Heart right ventricle (tissue), 16 donors: Measurements from ENCODE around the gene POLR1C. TPM values are rescaled to one million over a fixed set of nuclear protein-coding genes. Genes with fewer than 3 reads are reported as not detected.

Source experiments
- ATAC-seq, 8 donors: fragments of 200-7000 bp; cut with Tn5 transposase; one replicate each; pipeline ENCODE4 v1.9.1; 2020; ENCODE audit warnings: mild to moderate bottlenecking in 8 of 8, moderate library complexity in 8 of 8, moderate number of reproducible peaks in 1 of 8
- DNase-seq, 2 donors: peaks; one replicate each; pipeline ENCODE4 v3.0.0-alpha.2; 2020
- H3K27ac ChIP-seq, 10 donors: fragments of 200-600 bp; sonication (generic) in 2 of 10; one replicate each; pipeline versions ENCODE4 v1.5.0 to v1.8.0; 2020 to 2022; ENCODE audit warnings: mild to moderate bottlenecking in 3 of 10
- H3K27me3 ChIP-seq, 7 donors: fragments of 200-600 bp; one replicate each; pipeline ENCODE4 v1.8.0; 2021 to 2022; ENCODE audit warnings: mild to moderate bottlenecking in 2 of 7
- H3K36me3 ChIP-seq, 9 donors: fragments of 200-600 bp; sonication (generic) in 1 of 9; one replicate each; pipeline versions ENCODE4 v1.5.0 to v1.8.0; 2020 to 2022; ENCODE audit warnings: mild to moderate bottlenecking in 2 of 9
- H3K4me1 ChIP-seq, 9 donors: fragments of 200-600 bp; sonication (generic) in 1 of 9; one replicate each; pipeline versions ENCODE4 v1.5.0 to v1.8.0; 2020 to 2022; ENCODE audit warnings: mild to moderate bottlenecking in 4 of 9
- H3K4me3 ChIP-seq, 10 donors: fragments of 200-600 bp; sonication (generic) in 2 of 10; one replicate each; pipeline versions ENCODE4 v1.5.0 to v1.8.0; 2020 to 2022; ENCODE audit warnings: mild to moderate bottlenecking in 7 of 10, moderate library complexity in 2 of 10
- H3K9me3 ChIP-seq, 11 donors: fragments of 200-600 bp in 10 of 11; sonication (generic) in 2 of 11; one replicate each; pipeline versions ENCODE4 v1.5.0 to v1.8.0; 2013 to 2022; ENCODE audit warnings: mild to moderate bottlenecking in 2 of 11, control low read depth in 1 of 11, moderate library complexity in 1 of 11
- WGBS, 2 donors: extraction: QIAGEN DNeasy Blood & Tissue Kit; methylation state at CpG; one replicate each; pipeline ENCODE4 v1.1.7; 2013; ENCODE audit warnings: inconsistent platforms in 1 of 2; 5-methylcytosine and 5-hydroxymethylcytosine counted together
- intact Hi-C, 10 donors: fragments of 100-400 bp; cut with DNase I; formaldehyde crosslinking; loops; one replicate each; pipeline versions ENCODE4 v1.11.1 to v1.14.2; 2022
- polyA plus RNA-seq, 2 donors: library from polyadenylated mRNA; stranded (reverse); fragments of 200-250 nt; gene quantifications; one replicate each; pipeline ENCODE4 v1.2.3, GENCODE V29; 2013
- total RNA-seq, 10 donors: library from RNA; stranded (reverse); fragmentation: NEBNext Ultra II Directional in 3 of 10; extraction: Animal tissue kit (Norgen Biotek cat#: 25700) in 3 of 10; gene quantifications; one replicate each; pipeline versions ENCODE4 v1.2.1 to v1.2.4, GENCODE V29; 2021 to 2023
- TF ChIP-seq, protein P1 (sequence below), 9 donors: fragments of 200-600 bp; sonication (generic) in 2 of 9; IDR thresholded peaks; one replicate each; pipeline versions ENCODE4 v1.5.0 to v1.8.0; 2021 to 2022; ENCODE audit warnings: antibody characterized with exemption in 9 of 9, mild to moderate bottlenecking in 5 of 9, moderate library complexity in 1 of 9
- donor health status: Arrhythmogenic right ventricular cardiomyopathy.
- donor health status: ischemic (EF 13 %, LVEDD 7.1; RV severe dilation, severe dysfunction).
- donor health status: healthy with polysubstance abuse.
- donor health status: DM: no; HTN: yes; CAD: no.
- donor health status: DM: no; HTN: no; CAD: no.
- donor health status: ischemic (EF 25% LVEDD 6.9; RV normal size, moderate dysfunction).
- donor health status: ischemic (EF 25% LVEDD 5.7; RV mildly dilated, moderate dysfunction).
- donor health status: healthy.
- donor health status: DM: yes; HTN: yes; CAD: no.
- donor health status: Ischemic cardiomyopathy.
- donor health status: ischemic (EF 35%, LVEDD 5.7; RV mildly dilated, moderate dysfunction).
- donor health status: nonischemic (EF 11% LVEDD 7.7; RV severe dilation, severe dysfunction).
- donor health status: DM: yes; HTN: yes; CAD: no.
- donor health status: PGD.
- donor health status: ischemic (EF 29% LVEDD 5.4; RV normal size, mild dysfunction).
- donor health status: nonischemic (EF 23%, LVEDD 6.1; RV moderate dilation, normal function).

Gene POLR1C
- total and polyA plus RNA-seq, 12 donors = 10.3 to 35.5 (median 15.3) TPM

DNA sequence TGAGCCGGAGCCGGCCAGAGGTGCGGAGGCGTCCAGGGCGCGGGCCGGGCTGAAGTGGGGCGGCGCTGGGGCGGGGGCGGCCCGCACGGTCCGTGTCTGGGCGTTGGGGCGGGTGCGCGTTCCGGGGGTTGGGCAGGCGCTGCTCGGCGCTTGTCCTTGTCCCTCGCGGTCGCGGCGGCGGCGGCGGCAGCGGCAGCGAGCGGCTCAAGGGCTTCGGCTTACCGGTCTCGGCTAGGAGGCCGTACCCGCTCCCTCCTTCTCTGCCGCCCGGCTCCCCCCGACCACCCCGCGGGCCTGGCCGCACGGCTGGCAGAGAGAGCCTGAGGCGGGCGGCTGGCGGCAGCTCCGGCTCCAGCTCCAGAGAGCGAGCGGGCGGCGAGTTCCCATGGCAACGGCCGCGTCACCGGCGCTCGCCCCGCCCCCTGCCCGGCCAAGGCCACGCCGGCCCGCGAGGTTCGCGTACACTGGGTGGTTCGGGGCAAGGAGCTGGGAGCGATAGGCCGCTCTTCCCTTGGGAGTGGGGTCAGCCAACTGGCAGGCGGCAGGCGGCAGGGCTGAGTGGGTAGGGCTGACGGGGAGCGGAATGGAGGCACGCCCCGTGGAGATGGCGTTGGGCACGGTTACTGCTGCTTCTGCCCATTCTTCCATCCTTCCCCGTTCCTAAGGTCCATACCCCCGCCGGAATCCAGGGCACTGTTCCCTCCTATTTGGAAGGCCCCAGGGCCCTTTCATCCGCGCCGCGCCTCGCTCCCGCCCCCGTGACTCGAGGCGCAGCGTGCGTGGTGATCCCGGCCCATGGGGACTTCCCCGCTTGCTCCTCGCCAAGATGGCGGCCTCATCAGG, 6.7 kb upstream of the POLR1C start, which contains the start of gene LRRC73:
LRRC73 (minus strand) TSS at position 363 of the 843 bp plus-strand sequence. CDS start 561 bp downstream, outside the sequence.
- DNase-seq (peak; percentile 84 to 94), ATAC-seq (peak; percentile 75 to 90 (median 79))
- TF ChIP-seq, protein P1, sequence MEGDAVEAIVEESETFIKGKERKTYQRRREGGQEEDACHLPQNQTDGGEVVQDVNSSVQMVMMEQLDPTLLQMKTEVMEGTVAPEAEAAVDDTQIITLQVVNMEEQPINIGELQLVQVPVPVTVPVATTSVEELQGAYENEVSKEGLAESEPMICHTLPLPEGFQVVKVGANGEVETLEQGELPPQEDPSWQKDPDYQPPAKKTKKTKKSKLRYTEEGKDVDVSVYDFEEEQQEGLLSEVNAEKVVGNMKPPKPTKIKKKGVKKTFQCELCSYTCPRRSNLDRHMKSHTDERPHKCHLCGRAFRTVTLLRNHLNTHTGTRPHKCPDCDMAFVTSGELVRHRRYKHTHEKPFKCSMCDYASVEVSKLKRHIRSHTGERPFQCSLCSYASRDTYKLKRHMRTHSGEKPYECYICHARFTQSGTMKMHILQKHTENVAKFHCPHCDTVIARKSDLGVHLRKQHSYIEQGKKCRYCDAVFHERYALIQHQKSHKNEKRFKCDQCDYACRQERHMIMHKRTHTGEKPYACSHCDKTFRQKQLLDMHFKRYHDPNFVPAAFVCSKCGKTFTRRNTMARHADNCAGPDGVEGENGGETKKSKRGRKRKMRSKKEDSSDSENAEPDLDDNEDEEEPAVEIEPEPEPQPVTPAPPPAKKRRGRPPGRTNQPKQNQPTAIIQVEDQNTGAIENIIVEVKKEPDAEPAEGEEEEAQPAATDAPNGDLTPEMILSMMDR (IDR thresholded peaks at IDR 0.05) = no peak
- Histone ChIP-seq H3K27ac (peak within 1 kb of the TSS in 9 of 10 donors; percentile 61 to 79 (median 73)), H3K36me3 (peaks cover 0 to 56% (median 35%) of the 10 kb centered on the region in 9 donors), H3K4me1 (peaks cover 17 to 79% (median 64%) of the 10 kb centered on the region in 9 donors), H3K4me3 (peak within 1 kb of the TSS; percentile 49 to 93 (median 70)), H3K9me3 (no peaks in the 10 kb centered on the region), H3K27me3 (peaks cover 0 to 27% (median 0%) of the 10 kb centered on the region in 7 donors)
- intact Hi-C loops = loop anchor here in 9 of 10 donors (5.0 to 10.0 kb wide), 7 partner anchors 43 to 325 kb away; partner anchors contain the start of gene CUL9 (in 1 of the 9)
- WGBS, 2 donors = 6 to 7% methylated on average over 80 to 95 of the region's 96 CpGs

DNA sequence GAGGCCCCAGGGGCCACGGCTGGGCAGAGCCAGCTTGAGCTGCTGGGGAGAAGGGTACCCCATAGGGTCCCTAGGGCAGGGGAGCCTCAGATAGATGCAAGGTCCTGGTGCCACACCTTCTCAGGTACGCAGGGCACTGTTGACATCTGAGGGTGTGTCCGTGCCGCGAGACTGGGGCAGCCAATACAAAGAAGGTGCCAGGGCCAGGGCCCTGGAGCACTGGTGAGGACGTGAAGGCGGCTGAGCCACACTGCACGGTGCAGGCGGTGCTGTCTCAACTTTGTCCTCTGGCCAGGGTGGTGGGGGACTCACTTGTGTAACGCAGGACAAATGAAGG, 6.1 kb upstream of the POLR1C start:
- H3K4me3 ChIP-seq = peak overlapping the region in 7 of 10 donors; percentile 67 to 93 (median 74)
- TF ChIP-seq, protein P1 (IDR thresholded peaks at IDR 0.05) = no peak
- ATAC-seq = peak in 6 of 8 donors; percentile 1 to 22 (median 6)
- 75 to 80% methylated on average over 10 of the region's 10 CpGs for WGBS, 2 donors
- H3K4me1 ChIP-seq = peaks cover 18 to 85% (median 70%) of the 10 kb centered on the region in 9 donors
- no peaks in the 10 kb centered on the region for H3K9me3 ChIP-seq
- DNase-seq = no peak
- H3K36me3 ChIP-seq = peaks cover 0 to 56% (median 34%) of the 10 kb centered on the region in 9 donors
- intact Hi-C loops = loop anchor here in 1 of 10 donors (10.0 kb wide), 1 partner anchor 246 kb away; no protein-coding TSS in a partner anchor
- H3K27ac ChIP-seq = peak overlapping the region in 9 of 10 donors; percentile 61 to 79 (median 73)
- peaks cover 0 to 27% (median 0%) of the 10 kb centered on the region in 7 donors for H3K27me3 ChIP-seq

DNA sequence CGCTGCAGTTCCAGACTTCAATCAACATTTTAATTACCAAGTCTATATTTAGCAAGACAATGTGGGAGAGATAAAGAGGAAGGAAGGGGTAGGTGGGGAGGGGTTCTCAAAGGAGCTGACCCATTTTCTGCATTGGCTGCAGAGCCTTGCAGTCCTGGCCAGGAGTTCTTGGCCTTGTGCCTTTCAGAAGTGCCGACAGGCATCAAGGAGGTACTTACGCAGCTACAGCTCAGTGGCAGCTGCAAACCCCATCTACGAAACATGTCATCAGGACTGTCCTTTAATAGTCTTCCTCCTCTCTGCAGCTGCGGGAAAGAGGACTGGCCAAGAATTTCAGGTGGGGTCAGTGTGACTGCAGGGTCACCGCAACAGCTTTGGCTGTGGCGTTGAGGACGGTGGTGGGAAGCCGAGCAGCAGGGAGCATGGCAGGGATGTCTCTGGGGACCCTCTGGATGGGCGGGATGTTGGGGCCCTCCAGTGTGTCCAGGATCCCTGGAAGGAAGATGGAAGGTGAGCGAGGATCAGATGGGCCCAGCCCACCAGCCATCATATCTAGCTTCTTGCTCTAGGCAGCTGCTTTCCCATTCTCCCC, 5.0 kb upstream of the POLR1C start:
- Histone ChIP-seq H3K4me3 (no peak overlapping the region), H3K36me3 (peaks cover 0 to 53% (median 32%) of the 10 kb centered on the region in 9 donors), H3K9me3 (no peaks in the 10 kb centered on the region), H3K27ac (peak overlapping the region in 8 of 10 donors; percentile 61 to 84 (median 70)), H3K4me1 (peaks cover 18 to 83% (median 74%) of the 10 kb centered on the region in 9 donors), H3K27me3 (peaks cover 0 to 27% (median 0%) of the 10 kb centered on the region in 7 donors)
- ATAC-seq = peak in 7 of 8 donors; percentile 14 to 63 (median 33)
- peak; percentile 62 to 63 for DNase-seq
- intact Hi-C loops = loop anchor here in 1 of 10 donors (10.0 kb wide), 1 partner anchor 247 kb away; no protein-coding TSS in a partner anchor
- TF ChIP-seq, protein P1 (IDR thresholded peaks at IDR 0.05) = no peak
- WGBS, 2 donors = 20 to 28% methylated on average over 11 of the region's 11 CpGs

DNA sequence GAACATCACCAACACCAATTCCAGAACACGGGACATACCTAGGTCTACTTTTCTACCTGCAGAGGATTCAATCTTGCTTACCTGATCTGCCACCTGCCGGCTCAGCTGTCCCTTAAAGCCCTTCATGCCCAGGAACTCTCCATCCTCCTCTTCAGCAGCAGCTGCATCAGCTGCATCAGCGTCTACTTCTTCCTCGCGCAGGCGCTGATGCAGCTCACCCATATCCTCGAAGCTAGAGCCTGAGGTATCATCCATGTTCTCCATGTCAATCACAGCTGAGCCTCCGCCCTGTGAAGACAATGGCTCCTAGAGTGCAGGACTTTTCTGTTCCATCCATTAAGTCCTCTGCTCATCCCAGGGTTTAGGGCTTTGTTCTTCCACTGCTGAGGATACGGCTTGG, 1.1 kb upstream of the POLR1C start:
- no peak for ATAC-seq
- Histone ChIP-seq H3K9me3 (no peaks in the 10 kb centered on the region), H3K27ac (peak overlapping the region in 9 of 10 donors; percentile 54 to 97 (median 91)), H3K36me3 (peaks cover 0 to 71% (median 45%) of the 10 kb centered on the region in 9 donors), H3K4me3 (peak overlapping the region; percentile 68 to 98 (median 91)), H3K27me3 (no peaks in the 10 kb centered on the region), H3K4me1 (peaks cover 20 to 73% (median 70%) of the 10 kb centered on the region in 9 donors)
- intact Hi-C loops = loop anchor here in 1 of 10 donors (2.0 to 10.0 kb wide), 2 partner anchors 61 to 251 kb away; partner anchors contain the start of genes POLH and XPO5
- DNase-seq = no peak
- TF ChIP-seq, protein P1 (IDR thresholded peaks at IDR 0.05) = no peak
- WGBS, 2 donors = 65 to 76% methylated on average over 9 of the region's 9 CpGs
